ENCODE measurements around the gene ZRANB1.

DNA sequence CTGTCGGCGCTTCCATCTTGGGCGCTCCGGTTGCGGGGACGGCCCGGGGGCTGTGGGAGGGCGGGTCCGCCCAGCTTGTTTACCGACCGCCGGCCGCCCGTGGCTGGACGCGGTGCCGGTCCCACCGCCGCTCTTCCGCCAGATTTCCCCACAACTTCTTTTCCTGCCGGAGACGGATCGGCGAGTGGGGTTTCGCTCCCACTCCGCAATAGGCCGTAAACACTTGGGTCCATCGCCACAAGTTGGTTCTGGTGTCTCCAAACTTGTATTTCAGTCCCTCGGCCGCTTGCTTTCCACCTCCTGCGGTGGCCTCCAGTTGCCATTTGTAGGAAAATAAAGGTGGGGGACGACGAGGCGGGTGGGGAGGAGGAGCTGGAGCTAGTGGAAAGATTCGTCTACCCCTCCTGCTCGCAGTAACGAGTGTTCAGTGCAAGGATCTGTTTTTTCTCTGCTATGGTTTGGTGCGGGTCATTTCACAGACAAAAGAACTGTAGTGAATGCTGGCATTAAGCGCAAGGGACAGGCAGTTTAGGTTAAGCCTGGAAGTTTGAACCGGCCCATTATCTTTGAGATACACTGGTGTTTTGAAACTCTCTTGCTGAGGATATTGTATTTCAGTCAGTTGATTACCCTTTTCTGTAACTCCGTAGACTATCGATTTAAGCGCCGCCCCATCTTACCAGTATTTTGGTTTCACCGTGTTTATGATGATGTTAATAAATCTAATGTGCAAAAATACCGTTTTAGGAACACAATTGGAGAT is 24.3 kb upstream of the ZRANB1 start:
- no peak for TF ChIP-seq EZH2 (IDR thresholded peaks at IDR 0.05; ENCODE audit: borderline replicate concordance)
- TF ChIP-seq EZH2phosphoT487 (IDR thresholded peaks at IDR 0.05; ENCODE audit: low read depth, severe bottlenecking, unreplicated experiment), result no peak
